Mesendoderm (in vitro differentiated cells): ENCODE data around the gene PCDHB8.
"Not testable (repeated sequence)": the region's sequence is repeated elsewhere in the genome, so short reads cannot be mapped to it uniquely, and the experiment has no call there.

Experiments used
- DNase-seq: peaks from one replicate; pipeline ENCODE4 v3.0.0; 2013
- H2AK5ac ChIP-seq: 2 replicates; pipeline ENCODE4 v1.6.1; 2013; ENCODE audit warnings: low read length, inconsistent platforms
- H2BK120ac ChIP-seq: 2 replicates; pipeline ENCODE4 v1.6.1; 2013; ENCODE audit warnings: low read depth, mild to moderate bottlenecking, low read length, moderate library complexity, mixed read lengths
- H2BK15ac ChIP-seq: replicated peaks from 2 replicates; pipeline ENCODE4 v1.6.1; 2013; ENCODE audit warnings: low read depth, mild to moderate bottlenecking, moderate library complexity
- H2BK5ac ChIP-seq: 2 replicates; pipeline ENCODE4 v1.6.1; 2013; ENCODE audit warnings: low read length, inconsistent platforms
- H3K18ac ChIP-seq: 2 replicates; pipeline ENCODE4 v1.6.1; 2013; ENCODE audit warnings: mild to moderate bottlenecking, low read length, mixed read lengths
- H3K23ac ChIP-seq: one replicate; pipeline ENCODE4 v1.6.1; 2013; ENCODE audit warnings: low read length
- H3K27ac ChIP-seq: 2 replicates; pipeline ENCODE4 v1.5.1; 2013; ENCODE audit warnings: low read depth, mild to moderate bottlenecking, inconsistent platforms, low read length, moderate library complexity
- H3K27me3 ChIP-seq: 2 replicates; pipeline ENCODE4 v1.6.1; 2013; ENCODE audit warnings: low read length, control low read depth, mild to moderate bottlenecking, inconsistent platforms; ENCODE audit not compliant: insufficient read depth, poor library complexity
- H3K36me3 ChIP-seq: 2 replicates; pipeline ENCODE4 v1.6.1; 2013; ENCODE audit warnings: low read length, inconsistent platforms; ENCODE audit not compliant: control insufficient read depth, insufficient read depth
- H3K4ac ChIP-seq: one replicate; pipeline ENCODE4 v1.6.1; 2013; ENCODE audit warnings: low read depth, mild to moderate bottlenecking, low read length, moderate library complexity
- H3K4me1 ChIP-seq: 2 replicates; pipeline ENCODE4 v1.6.1; 2013; ENCODE audit warnings: low read depth, low read length, inconsistent platforms; ENCODE audit not compliant: control insufficient read depth
- H3K4me2 ChIP-seq: 2 replicates; pipeline ENCODE4 v1.6.1; 2013; ENCODE audit warnings: low read length
- H3K4me3 ChIP-seq: 2 replicates; pipeline ENCODE4 v1.5.1; 2013; ENCODE audit warnings: mild to moderate bottlenecking, low read length
- H3K56ac ChIP-seq: one replicate; pipeline ENCODE4 v1.6.1; 2013; ENCODE audit warnings: low read length
- H3K79me1 ChIP-seq: 2 replicates; pipeline ENCODE4 v1.6.1; 2013; ENCODE audit warnings: low read length, inconsistent platforms
- H3K79me2 ChIP-seq: 2 replicates; pipeline ENCODE4 v1.6.1; 2013; ENCODE audit warnings: mild to moderate bottlenecking, low read length; ENCODE audit not compliant: control insufficient read depth, insufficient read depth
- H3K9ac ChIP-seq: 2 replicates; pipeline ENCODE4 v1.6.1; 2013; ENCODE audit warnings: low read length, inconsistent platforms
- H4K5ac ChIP-seq: one replicate; pipeline ENCODE4 v1.6.1; 2013; ENCODE audit warnings: low read length
- H4K8ac ChIP-seq: one replicate; pipeline ENCODE4 v1.6.1; 2013; ENCODE audit warnings: low read depth, mild to moderate bottlenecking, control low read depth, low read length, moderate library complexity
- WGBS: extraction: QIAGEN DNeasy Blood & Tissue Kit; methylation state at CpG from one replicate; pipeline ENCODE4 v1.1.7; 2013; ENCODE audit warnings: low lambda C conversion rate, missing lambda C conversion rate; ENCODE audit not compliant: insufficient coverage; ENCODE audit errors: extremely low coverage; 5-methylcytosine and 5-hydroxymethylcytosine counted together

PCDHB8 gene

GRCh38 chr5:141223112-141223783, 45.7 kb downstream of the PCDHB8 start, which contains the start of gene PCDHB14:
PCDHB14 (plus strand) TSS chr5:141223343; CDS start chr5:141223506, 163 bp downstream.
- WGBS: no CpG with 5 or more reads among the region's 15 CpGs
- no peaks in the 10 kb centered on the region for H3K79me1 ChIP-seq
- H3K79me2 ChIP-seq: no peaks in the 10 kb centered on the region
- no peaks in the 10 kb centered on the region for H3K36me3 ChIP-seq
- H3K23ac ChIP-seq: no peak within 1 kb of the TSS
- H4K8ac ChIP-seq: no peak within 1 kb of the TSS
- no peak within 1 kb of the TSS for H2AK5ac ChIP-seq
- peak within 1 kb of the TSS; percentile 71 for H3K56ac ChIP-seq
- peak within 1 kb of the TSS; percentile 81 for H3K4ac ChIP-seq
- peak within 1 kb of the TSS; percentile 54 for H3K9ac ChIP-seq
- H2BK5ac ChIP-seq: no peak within 1 kb of the TSS
- H2BK15ac ChIP-seq: no peak within 1 kb of the TSS
- no peak within 1 kb of the TSS for H3K4me2 ChIP-seq
- peak within 1 kb of the TSS; percentile 90 for H3K18ac ChIP-seq
- H3K4me1 ChIP-seq: no peaks in the 10 kb centered on the region
- H3K27me3 ChIP-seq: no peaks in the 10 kb centered on the region
- no peak within 1 kb of the TSS for H3K27ac ChIP-seq
- H2BK120ac ChIP-seq: no peak within 1 kb of the TSS
- DNase-seq: peak; percentile 86
- H4K5ac ChIP-seq: no peak within 1 kb of the TSS
- H3K4me3 ChIP-seq: no peak within 1 kb of the TSS

- not testable (repeated sequence) for H3K18ac ChIP-seq, H3K56ac ChIP-seq, H3K79me2 ChIP-seq, H3K27me3 ChIP-seq, H3K4me3 ChIP-seq, H3K4ac ChIP-seq, H3K36me3 ChIP-seq, H2BK5ac ChIP-seq, DNase-seq, H3K4me2 ChIP-seq, H3K27ac ChIP-seq, H3K4me1 ChIP-seq, H2AK5ac ChIP-seq, H3K79me1 ChIP-seq, H2BK15ac ChIP-seq, H3K9ac ChIP-seq, H4K5ac ChIP-seq, H2BK120ac ChIP-seq, H4K8ac ChIP-seq, H3K23ac ChIP-seq
- WGBS: no CpG with 5 or more reads among the region's 40 CpGs
These were observed 47.3 kb downstream of the PCDHB8 start for GRCh38 chr5:141224844-141225243.

- H4K8ac ChIP-seq, H3K4me3 ChIP-seq, H3K4me2 ChIP-seq, H2BK5ac ChIP-seq, H2AK5ac ChIP-seq, H3K79me1 ChIP-seq, H3K27ac ChIP-seq, DNase-seq, H2BK15ac ChIP-seq, H3K36me3 ChIP-seq, H3K23ac ChIP-seq, H3K4ac ChIP-seq, H2BK120ac ChIP-seq, H3K79me2 ChIP-seq, H3K4me1 ChIP-seq, H3K56ac ChIP-seq, H4K5ac ChIP-seq, H3K27me3 ChIP-seq, H3K18ac ChIP-seq, H3K9ac ChIP-seq: not testable (repeated sequence)
- no CpG with 5 or more reads among the region's 30 CpGs for WGBS
These were observed 47.8 kb downstream of the PCDHB8 start for GRCh38 chr5:141225421-141225820.
